GM19193 (cell line): ENCODE results near the gene NEUROD2.
A peak's percentile ranks its signal among the peaks of the same experiment; 100 is the strongest.

ENCODE experiments used
- POLR2A ChIP-seq: IDR thresholded peaks from 4 replicates; pipeline ENCODE4 v1.6.1; 2011; ENCODE audit not compliant: insufficient read depth, insufficient read length; ENCODE audit errors: extremely low read depth

The NEUROD2 gene

GRCh38 chr17:39638317-39638716 lies 30.6 kb upstream of the NEUROD2 start:
- no peak for TF ChIP-seq POLR2A

- TF ChIP-seq POLR2A = peak; percentile 76
Observed at GRCh38 chr17:39636927-39637736, 29.4 kb upstream of the NEUROD2 start, which contains the start of gene STARD3. Gene STARD3, plus strand, starts transcription at chr17:39637144. Its CDS starts 16,388 bp downstream, at chr17:39653532.

GRCh38 chr17:39636587-39636926 lies 28.8 kb upstream of the NEUROD2 start:
- TF ChIP-seq POLR2A = no peak

- TF ChIP-seq POLR2A = no peak
Observed at GRCh38 chr17:39635614-39636176, 28.0 kb upstream of the NEUROD2 start.

- TF ChIP-seq POLR2A = no peak
Observed at GRCh38 chr17:39634384-39634871, 26.7 kb upstream of the NEUROD2 start.

GRCh38 chr17:39633570-39634183 lies 26.0 kb upstream of the NEUROD2 start:
- TF ChIP-seq POLR2A = no peak

GRCh38 chr17:39632153-39632941 lies 24.6 kb upstream of the NEUROD2 start:
- TF ChIP-seq POLR2A = no peak

GRCh38 chr17:39631403-39631802 lies 23.7 kb upstream of the NEUROD2 start:
- no peak for TF ChIP-seq POLR2A

GRCh38 chr17:39629898-39630297 lies 22.2 kb upstream of the NEUROD2 start:
- no peak for TF ChIP-seq POLR2A

- TF ChIP-seq POLR2A = no peak
Observed at GRCh38 chr17:39629494-39629880, 21.8 kb upstream of the NEUROD2 start.

- no peak for TF ChIP-seq POLR2A
Observed at GRCh38 chr17:39628655-39629493, 21.2 kb upstream of the NEUROD2 start.

GRCh38 chr17:39627712-39628516 lies 20.2 kb upstream of the NEUROD2 start:
- TF ChIP-seq POLR2A = no peak

GRCh38 chr17:39627047-39627711 lies 19.5 kb upstream of the NEUROD2 start:
- TF ChIP-seq POLR2A = no peak
